Right lobe of liver (tissue), 4 donors: ENCODE results near the gene PEX11G.

ENCODE experiments used
- POLR2A ChIP-seq: fragments of 450-650 bp; IDR thresholded peaks from one replicate; pipeline ENCODE4 v1.6.1; 2017; ENCODE audit warnings: antibody characterized with exemption, mild to moderate bottlenecking
- TF ChIP-seq, protein P1 (sequence below), 4 donors: fragments of 200-600 bp in 3 of 4; fragments of 450-650 bp in 1 of 4; IDR thresholded peaks; one replicate each; pipeline versions ENCODE4 v1.5.1 to v1.8.0; 2016 to 2022; ENCODE audit warnings: antibody characterized with exemption in 4 of 4, mild to moderate bottlenecking in 2 of 4
- donor health status: DM: no; HTN: no; CAD: no.
- donor health status: DM: no; HTN: no; CAD: no.
- donor health status: DM: no; HTN: yes; CAD: no.

DNA sequence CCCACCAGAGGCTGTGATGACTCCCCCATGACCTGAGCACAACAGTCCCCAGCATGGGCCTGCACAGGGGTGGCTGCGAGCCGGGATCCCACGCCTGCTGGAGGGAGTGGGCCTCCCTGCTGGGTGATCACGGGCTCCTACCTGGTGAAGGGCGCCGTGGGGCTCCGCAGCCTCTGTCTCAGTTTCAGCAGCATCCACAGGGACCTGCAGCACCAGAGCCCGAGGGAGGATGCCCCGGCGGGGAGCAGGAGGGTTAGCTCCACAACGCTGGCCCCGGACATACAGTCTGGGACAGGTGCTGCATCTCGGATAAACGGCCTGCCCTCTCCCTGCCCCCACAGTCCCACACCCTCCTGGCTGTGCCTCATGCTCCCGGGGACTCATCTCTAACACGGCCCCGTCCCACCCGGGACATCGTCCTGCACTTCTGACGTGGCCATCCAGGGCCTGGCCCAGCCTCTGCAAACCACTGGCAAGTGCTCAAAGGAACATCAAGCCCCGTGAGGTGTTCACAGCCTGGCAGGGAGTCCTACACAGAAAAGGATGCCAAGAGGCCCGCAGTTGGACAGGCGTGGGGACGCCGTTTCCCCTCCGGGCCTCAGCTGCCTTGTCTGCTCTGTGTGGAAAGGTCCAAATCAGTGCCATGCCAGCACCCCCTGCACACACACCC, 10.5 kb downstream of the PEX11G start:
- TF ChIP-seq, protein P1, sequence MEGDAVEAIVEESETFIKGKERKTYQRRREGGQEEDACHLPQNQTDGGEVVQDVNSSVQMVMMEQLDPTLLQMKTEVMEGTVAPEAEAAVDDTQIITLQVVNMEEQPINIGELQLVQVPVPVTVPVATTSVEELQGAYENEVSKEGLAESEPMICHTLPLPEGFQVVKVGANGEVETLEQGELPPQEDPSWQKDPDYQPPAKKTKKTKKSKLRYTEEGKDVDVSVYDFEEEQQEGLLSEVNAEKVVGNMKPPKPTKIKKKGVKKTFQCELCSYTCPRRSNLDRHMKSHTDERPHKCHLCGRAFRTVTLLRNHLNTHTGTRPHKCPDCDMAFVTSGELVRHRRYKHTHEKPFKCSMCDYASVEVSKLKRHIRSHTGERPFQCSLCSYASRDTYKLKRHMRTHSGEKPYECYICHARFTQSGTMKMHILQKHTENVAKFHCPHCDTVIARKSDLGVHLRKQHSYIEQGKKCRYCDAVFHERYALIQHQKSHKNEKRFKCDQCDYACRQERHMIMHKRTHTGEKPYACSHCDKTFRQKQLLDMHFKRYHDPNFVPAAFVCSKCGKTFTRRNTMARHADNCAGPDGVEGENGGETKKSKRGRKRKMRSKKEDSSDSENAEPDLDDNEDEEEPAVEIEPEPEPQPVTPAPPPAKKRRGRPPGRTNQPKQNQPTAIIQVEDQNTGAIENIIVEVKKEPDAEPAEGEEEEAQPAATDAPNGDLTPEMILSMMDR (IDR thresholded peaks at IDR 0.05) = no peak
- no peak for TF ChIP-seq POLR2A
